SH-SY5Y (cell line): Measurements from ENCODE around the gene ARHGDIA.

Source experiments
- GATA2 ChIP-seq: IDR thresholded peaks from 2 replicates; pipeline ENCODE4 v1.6.1; 2011; ENCODE audit warnings: mild to moderate bottlenecking, low read depth, low read length
- GATA3 ChIP-seq: IDR thresholded peaks from 2 replicates; pipeline ENCODE4 v1.6.1; 2011; ENCODE audit warnings: low read depth, mild to moderate bottlenecking, low read length, moderate library complexity

DNA sequence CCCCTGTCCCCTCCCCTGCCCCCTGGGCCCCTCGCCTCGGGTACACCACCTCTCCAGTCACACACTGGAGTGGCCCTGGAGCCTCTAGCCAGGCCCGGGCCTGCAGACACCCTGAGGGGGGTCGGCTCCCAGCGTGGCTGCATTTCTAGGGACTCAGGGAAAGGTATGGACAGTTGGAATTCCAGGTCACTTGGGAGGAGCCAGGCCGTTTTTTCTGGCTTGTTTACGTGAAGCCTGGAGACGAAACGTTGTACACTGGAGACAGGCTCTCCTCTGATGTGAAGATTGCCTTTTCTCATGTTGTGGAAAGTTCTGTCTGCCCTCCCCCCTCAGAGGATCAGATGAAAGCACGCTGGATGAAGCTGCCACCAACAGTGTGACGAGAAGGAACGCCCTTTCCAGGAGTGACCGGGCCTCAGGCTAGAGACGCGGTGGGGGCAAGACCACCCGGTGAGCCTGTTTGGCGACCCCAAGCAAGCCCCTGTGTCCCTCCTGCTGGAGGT, 32.3 kb downstream of the ARHGDIA start:
- no peak for TF ChIP-seq GATA2
- no peak for TF ChIP-seq GATA3
